Tibial nerve (tissue), 4 donors: ENCODE data around the gene TMCC2.

Experiments
- EP300 ChIP-seq, 2 donors: sonication (generic); formaldehyde crosslinking; IDR thresholded peaks; one replicate each; pipeline ENCODE4 v1.6.1; 2017; ENCODE audit warnings: antibody characterized with exemption in 2 of 2, mild to moderate bottlenecking in 1 of 2
- POLR2A ChIP-seq, 2 donors: fragments of 450-650 bp; IDR thresholded peaks; one replicate each; pipeline ENCODE4 v1.6.1; 2017; ENCODE audit warnings: antibody characterized with exemption in 2 of 2, mild to moderate bottlenecking in 2 of 2, moderate library complexity in 2 of 2
- TF ChIP-seq, protein P1 (sequence below), 5 experiments: fragments of 200-600 bp in 3 of 5; fragments of 450-650 bp in 2 of 5; sonication (generic) in 3 of 5; IDR thresholded peaks; one replicate each; pipeline ENCODE4 v1.5.1; 2016 to 2019; ENCODE audit warnings: antibody characterized with exemption in 5 of 5, mild to moderate bottlenecking in 3 of 5, moderate library complexity in 2 of 5

DNA sequence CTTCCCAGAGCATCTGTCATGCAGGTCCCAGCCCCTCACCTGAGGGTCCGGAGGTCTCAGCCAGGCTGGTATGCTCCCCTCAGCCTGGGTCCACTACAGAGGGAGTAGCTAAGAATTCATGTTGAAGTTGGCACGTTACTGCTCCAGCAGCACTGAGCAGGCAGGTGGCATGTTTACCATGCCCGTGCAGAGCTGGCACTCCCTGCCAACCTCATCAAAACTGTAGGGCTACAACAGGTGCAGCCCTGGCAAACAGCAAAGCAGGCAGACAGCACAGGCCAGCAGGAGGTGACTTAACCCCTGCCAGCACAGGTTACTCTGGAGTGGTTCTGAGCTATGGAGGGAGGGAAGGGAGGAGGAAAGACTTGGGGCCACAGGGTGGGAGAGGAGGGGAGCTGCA lies 47.4 kb downstream of the TMCC2 start:
- TF ChIP-seq POLR2A (IDR thresholded peaks at IDR 0.05): no peak
- no peak for TF ChIP-seq EP300 (IDR thresholded peaks at IDR 0.05)
- TF ChIP-seq, protein P1, sequence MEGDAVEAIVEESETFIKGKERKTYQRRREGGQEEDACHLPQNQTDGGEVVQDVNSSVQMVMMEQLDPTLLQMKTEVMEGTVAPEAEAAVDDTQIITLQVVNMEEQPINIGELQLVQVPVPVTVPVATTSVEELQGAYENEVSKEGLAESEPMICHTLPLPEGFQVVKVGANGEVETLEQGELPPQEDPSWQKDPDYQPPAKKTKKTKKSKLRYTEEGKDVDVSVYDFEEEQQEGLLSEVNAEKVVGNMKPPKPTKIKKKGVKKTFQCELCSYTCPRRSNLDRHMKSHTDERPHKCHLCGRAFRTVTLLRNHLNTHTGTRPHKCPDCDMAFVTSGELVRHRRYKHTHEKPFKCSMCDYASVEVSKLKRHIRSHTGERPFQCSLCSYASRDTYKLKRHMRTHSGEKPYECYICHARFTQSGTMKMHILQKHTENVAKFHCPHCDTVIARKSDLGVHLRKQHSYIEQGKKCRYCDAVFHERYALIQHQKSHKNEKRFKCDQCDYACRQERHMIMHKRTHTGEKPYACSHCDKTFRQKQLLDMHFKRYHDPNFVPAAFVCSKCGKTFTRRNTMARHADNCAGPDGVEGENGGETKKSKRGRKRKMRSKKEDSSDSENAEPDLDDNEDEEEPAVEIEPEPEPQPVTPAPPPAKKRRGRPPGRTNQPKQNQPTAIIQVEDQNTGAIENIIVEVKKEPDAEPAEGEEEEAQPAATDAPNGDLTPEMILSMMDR (IDR thresholded peaks at IDR 0.05): no peak
